ENCODE results near the gene ADGRB3.
"Not testable (repeated sequence)": the region's sequence is repeated elsewhere in the genome, so short reads cannot be mapped to it uniquely, and the experiment has no call there.

The ADGRB3 gene

DNA sequence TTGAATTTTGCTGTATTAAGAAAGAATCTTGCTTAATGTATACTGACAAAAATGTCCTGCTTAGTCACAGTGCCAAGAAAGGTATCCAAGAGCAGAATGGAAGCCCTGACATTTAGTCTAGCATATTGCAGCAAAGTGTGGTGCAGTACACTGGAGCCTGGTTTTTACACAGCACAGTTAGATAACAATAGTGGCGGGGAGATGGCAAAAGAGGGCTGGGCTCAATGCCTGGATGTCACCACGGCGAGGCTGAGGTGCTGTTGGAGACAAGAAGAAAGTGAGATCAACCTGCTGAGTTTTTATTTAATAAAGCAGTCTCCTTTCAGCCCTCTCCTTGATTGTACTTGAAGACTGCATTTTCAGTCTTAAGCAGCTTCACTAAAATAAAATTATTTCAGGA is 735.7 kb downstream of the ADGRB3 start:
- DNase-seq, result no peak

DNA sequence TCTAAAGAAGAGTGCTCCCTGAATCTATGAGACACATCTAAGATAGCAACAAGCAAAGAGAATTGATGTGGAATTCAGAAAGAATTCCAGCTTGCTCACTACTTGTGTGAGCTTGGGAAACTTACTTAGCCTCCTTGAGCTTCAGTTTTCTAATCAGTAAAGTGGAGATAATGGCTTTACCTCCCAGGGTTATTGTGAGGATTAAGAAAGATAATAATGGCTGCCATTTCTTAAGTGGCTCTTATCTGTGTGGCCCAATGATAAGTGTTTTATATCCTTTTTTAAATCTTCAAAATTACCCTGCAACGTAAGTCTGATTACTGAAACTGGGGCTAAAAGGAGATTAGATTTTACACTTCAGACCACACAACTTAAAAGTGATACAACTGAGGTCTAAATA is 743.2 kb downstream of the ADGRB3 start:
- no peak for DNase-seq

DNA sequence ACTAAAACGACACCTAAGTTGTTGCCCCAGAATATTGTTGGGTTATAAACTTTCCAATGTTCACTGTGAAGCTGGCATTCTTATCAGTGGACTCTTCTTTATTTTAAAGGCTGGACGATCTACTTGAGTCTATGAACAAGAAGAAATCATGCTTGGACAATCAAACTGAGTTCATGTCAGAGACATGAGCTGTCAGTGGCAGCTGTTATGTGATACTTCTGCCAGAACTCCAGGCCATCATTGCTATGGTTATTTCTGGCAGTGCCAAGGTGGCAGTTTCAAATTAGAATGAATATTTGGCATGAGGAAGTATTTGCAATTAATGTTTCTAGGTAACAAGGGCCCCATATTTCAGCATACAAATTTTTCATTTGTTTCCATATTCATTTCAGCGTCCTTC is 744.4 kb downstream of the ADGRB3 start:
- peak; percentile 15 to 53 for DNase-seq

DNA sequence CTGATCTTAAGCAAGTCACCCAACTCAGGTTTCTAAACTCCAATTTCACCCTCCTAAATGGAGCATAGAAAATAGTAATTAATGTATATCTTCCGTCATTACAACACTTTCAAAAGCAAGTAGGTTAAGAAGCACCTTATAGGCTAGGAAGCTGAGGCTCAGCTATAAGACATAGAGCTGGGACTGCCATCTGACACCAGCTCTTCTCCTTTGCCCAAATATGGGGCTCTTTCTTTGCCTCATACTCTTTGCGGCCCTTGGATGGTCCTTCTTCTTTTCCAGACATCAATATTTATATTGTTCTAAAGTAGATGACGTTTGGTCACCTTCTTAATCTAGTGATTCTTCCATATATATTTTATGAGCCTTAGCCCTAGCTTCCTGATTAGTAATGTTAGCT is 748.5 kb downstream of the ADGRB3 start:
- no peak for DNase-seq

DNA sequence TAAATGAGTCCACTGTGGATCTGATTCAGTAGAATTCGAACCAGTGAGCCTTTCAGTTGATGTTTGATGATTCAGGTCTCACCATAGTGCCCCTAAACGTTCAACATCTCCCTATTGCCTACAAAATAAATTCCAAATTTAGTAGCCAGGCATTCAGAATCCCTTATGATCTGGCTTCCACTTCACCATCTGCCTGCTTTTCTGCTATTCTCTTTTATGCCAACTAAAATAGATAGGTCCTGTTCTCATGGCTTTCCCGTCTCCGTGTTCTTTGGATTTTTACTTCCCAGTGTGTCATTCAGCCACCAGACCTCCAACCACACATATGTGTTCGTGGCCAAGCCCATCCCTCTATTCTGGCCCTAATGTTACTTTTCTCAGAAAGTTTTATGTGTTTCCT is 751.3 kb downstream of the ADGRB3 start:
- DNase-seq, result no peak

DNA sequence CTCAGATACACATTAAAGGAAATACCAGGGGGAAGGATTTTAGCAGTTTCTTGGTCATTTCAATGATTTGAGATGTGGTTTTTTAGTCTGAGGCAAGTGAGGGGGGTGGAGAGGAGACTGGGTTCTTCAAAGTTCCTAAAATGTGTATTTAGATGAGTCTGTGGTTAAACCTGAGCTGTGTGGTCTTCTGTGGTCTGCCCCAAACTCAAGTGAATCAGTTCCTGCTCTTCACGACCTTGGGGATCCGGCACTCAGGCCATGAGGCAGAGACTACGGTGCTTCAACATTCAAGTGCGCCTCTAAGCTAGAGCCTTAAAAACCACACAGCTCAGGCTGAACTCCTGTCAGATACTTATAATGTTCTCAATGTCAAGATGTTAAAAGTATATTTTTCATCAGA is 755.0 kb downstream of the ADGRB3 start:
- DNase-seq, result no peak

DNA sequence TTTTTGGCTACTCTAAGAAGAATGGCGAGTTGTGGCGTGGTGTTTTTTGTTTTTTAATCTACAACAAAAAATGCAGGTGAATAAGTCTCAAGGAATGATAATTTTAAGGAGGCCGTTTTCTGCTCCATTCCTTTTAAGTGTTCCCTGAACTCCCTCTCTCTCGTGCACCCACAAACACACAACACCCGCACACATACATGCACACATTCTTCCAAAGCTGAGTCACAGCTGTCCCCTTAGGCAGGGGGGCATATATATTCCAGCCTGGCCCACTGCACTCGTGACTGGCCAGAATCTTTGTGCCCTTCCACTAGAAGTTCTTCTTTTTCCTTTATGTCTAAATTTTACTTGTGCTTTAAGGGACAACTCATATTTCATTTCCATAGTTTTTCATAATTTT is 756.0 kb downstream of the ADGRB3 start:
- DNase-seq, result no peak

DNA sequence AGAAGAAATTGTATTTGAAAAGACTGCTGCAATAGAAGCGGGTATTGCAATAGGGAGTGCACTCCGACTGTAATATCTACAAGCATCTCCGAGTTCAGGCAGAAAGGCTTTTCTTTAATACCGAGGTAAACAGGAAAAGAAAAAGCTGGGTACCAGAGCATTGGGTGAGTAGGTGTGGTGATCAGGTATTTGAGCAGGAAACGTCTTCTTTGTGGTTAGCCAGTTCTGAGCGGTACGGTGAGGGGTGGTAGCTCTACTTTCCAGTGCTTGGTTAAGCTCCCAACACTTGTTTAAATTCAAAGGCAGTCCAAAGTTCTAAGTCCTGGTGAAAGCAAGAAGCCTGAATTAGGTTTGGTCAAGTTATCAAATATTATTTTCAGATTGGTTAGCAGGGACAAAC is 757.7 kb downstream of the ADGRB3 start:
- DNase-seq, result no peak

DNA sequence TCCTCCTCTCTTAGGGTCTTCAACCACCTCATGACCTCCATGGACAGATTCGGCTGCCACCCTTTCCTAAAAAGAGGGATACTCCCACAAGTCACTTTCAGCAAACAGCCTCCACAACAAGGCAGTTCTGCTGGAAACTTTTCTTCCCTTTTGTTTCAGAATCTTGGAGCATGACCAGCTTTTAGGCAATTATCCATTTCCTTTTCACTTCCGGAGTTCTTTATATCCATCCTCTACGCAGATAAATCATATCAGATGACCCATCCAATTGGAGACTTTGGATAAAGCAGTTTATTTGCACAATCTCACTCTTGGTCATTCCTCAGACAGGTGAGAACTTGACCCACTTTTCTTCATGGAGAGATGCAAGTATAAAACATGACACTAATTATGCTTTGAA is 763.2 kb downstream of the ADGRB3 start:
- no peak for DNase-seq

DNA sequence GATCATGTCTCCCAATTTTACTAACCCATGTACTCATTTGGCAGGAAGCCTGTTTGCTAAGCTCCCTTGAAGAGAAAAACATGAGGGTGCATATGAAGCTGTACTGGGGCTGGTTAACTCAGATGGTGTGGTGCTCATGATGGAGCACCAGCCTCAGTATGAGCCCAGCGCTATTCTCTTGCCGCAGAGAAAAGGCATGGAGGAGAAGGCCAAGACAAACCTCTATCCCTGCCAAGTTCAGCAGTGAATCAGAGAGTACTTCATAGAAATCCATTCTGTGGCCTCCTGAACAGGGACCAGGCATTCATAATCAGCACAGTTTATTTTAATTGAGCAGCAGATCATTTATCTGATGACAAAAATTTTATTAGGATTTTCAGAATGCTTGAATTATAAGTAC is 763.6 kb downstream of the ADGRB3 start:
- no peak for DNase-seq

DNA sequence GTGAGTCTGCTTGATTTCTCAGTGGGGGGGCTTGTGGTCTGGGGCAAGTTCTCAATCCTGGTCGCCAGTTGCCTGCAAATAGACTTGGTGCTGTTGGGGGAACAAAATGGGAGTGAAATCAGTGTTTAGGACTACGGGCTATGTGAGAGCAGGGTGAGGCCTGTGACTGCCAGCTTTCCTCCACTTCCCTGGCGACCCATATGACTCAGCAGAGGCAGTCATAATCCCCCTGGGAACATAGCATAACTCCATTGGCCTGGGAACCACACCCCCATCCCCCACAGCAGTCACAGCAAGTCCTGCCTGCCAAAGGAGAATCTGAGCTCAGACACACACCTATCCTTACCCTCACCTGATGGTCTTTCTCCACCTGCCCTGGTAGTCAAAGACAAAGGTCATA is 773.8 kb downstream of the ADGRB3 start:
- DNase-seq, result no peak

DNA sequence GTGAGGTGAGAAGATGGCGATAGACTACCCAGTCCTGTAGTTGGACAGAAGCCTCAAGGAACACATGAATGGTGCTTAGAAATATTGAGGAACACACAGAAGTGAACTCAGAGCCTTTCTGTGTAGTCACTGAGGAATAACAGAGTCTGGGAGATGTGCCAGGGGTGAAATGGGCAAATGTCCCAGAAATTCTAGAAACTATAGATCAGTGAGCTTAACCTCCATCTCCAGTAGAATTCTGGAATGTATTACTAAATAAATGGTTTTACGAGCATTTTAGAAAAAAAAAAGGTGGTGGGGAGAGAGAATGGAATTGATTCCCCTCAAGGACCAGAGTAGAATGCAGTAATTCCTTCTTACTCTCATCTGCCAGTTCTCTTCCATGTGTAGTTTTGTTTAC is 781.7 kb downstream of the ADGRB3 start:
- peak in 1 of 2 experiments; percentile 26 for DNase-seq

DNA sequence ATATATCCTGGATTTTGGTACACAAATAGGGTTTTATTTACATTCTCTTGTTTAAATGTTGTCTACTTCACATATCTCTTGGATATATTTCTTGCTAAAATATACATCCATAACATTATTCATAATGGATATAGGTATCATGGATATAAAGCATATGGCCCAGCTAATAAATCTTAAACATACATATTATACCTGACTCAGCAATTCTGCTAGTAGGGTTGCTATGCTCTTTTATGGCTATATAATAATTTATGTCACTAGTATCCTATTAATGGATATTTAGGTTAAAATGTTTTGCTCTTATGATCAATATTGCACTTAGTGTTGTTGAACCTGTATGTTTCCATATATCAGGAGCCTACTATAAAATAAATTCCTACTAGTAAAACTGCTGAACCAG is 786.2 kb downstream of the ADGRB3 start:
- DNase-seq, result no peak

DNA sequence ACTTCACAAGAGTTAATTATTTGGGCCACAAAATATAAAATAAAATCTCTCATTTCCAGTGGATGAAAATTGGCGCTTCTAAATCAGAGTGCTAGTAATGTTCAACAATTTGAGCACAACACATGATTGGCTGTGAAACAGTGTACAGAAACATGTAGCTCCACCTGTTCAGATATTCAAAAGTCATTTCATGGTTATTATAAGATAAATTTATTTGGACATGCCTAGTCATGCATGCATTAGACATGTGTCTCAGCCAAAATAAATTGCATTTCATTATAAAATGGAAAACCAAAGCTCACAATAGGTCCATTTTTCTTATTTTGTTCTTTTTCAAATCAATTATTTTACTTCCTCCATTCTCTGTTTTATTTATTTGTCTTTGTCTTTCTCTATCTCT is 786.9 kb downstream of the ADGRB3 start:
- DNase-seq, result no peak

DNA sequence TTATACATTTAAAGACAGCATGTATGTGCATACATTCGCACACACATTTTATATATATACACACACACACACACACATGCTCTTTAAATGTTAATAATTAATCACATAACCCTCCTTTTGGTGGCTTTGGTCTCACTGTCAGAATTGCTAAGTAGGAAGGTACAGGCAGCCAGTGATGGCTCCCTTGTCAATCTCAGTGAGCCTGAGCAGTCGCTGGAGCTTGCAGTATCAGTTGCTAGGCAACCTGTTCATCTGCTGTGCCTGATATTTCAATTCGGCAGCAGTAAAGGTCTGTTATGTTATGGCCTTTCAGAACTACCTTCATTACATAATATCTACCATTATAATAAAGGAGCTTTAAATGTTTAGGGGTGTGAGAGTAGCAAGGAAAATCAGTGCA is 787.4 kb downstream of the ADGRB3 start:
- DNase-seq, result peak; percentile 7 to 10

DNA sequence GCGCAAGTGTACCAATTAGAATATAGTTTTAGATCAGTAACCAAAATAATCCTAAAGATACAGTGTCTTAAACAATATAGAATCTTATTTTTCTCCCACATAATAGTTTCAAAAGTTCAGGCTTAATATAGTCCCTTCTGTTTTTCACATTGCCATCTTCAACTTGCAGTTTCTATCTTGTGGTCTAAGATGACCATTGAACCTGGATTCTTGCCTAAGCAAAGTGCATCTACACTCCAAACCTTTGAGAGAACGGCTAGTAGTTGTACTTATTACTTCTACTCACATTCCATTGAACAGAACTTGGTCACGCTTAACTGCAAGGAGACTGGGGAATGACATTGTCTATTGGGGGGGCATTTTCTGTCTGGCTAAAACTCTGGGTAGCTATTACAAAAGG is 788.7 kb downstream of the ADGRB3 start:
- DNase-seq, result no peak

DNA sequence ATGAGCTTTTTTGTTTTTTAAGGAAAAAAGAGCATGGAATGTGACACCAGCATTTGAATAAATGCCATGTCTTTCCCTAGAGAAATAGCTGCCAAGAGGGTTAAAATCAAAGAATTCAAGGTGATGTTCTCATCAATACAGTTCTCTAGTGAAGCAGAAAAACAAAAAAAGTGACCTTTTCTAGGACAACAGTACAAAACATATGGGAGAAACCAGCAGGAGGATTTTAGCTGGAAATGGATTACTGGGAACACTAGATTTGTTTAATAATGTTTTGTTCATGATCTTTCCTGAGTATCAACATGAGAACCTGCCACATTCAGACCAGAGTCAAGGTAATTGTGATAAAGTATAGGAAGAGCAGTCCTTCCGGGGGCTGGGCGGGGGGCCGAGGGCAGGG is 789.5 kb downstream of the ADGRB3 start:
- no peak for DNase-seq

DNA sequence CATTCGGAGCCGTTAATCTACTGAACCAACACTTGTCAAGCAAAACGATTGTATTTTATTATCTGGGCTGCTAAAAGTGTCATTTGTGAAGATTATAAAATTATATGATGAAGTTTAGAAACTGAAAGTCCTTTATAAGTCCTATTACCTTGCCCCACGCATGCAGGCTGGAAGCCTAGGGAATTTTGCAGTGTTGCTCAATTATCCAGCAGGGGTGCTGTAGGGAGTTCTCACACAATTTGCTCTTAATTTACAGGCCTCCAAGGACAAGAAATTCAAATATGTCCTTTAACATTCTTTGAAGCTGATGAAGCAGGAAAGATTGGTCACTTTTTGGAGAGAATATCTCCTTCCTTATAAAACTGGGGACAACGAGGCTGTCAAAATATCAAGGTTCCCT is 792.8 kb downstream of the ADGRB3 start:
- DNase-seq, result no peak

DNA sequence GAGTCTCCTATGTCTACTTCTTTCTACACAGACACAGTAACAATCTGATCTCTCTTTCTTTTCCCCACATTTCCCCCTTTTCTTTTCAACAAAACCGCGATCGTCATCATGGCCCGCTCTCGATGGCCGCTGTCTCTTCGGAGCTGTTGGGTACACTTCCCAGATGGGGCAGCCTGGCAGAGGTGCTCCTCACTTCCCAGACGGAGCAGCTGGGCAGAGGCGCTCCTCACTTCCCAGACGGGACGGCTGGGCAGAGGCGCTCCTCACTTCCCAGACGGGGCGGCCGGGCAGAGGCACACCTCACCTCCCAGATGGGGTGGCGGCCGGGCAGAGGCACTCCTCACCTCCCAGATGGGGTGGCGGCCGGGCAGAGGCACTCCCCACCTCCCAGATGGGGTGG is 797.1 kb downstream of the ADGRB3 start:
- DNase-seq, result not testable (repeated sequence)

DNA sequence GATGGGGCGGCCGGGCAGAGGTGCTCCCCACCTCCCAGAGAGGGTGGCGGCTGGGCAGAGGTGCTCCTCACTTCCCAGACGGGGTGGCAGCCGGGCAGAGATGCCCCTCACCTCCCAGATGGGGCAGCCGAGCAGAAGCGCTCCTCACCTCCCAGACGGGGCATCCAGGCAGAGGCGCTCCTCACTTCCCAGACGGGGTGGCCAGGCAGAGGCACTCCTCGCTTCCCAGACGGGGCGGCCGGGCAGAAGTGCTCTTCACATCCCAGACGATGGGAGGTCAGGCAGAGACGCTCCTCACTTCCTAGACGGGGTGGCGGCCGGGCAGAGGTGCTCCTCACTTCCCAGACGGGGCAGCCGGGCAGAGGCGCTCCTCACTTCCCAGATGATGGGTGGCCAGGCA is 798.0 kb downstream of the ADGRB3 start:
- not testable (repeated sequence) for DNase-seq

DNA sequence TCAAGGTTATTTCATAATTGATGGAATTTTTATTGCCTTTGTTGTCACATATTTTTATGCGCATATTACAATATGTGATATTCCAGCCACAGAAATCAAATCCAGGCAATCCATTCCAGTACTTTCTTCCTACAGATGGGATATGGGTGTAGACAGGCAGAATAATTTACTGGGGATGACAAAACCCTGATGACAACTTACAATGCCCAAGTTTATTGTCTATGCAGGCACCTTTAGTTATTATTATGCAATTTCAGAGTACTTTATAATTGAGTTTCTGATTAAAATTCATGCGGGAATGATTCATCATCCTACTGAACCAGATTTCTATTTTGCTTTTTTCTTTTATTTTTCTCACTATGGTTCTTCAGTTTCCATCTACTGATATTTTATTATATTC is 803.0 kb downstream of the ADGRB3 start:
- no peak for DNase-seq
